ENCODE data around the gene KIAA1210.
"Not testable (repeated sequence)": the region's sequence is repeated elsewhere in the genome, so short reads cannot be mapped to it uniquely, and the experiment has no call there.

The KIAA1210 gene

GRCh38 chrX:119036107-119037029 is 91.2 kb downstream of the KIAA1210 start:
- no peak for DNase-seq

GRCh38 chrX:119030990-119031389 is 96.6 kb downstream of the KIAA1210 start:
- DNase-seq: no peak

GRCh38 chrX:119029656-119030055 is 98.0 kb downstream of the KIAA1210 start:
- not testable (repeated sequence) for DNase-seq

- no peak for DNase-seq
Measured at GRCh38 chrX:119028733-119029330, 98.8 kb downstream of the KIAA1210 start.

Data from C1 segment of cervical spinal cord (tissue), 14 donors.